Colon (tissue), 2 donors: Measurements from ENCODE around the gene ZNF423.

Experiments used
- FAIRE-seq: peaks from 2 replicates; lab custom pipeline; 2012; peaks lifted over from hg19 to GRCh38; lab: Jason Lieb, UNC
- donor health status: control.
- donor health status: control.

The ZNF423 gene

DNA sequence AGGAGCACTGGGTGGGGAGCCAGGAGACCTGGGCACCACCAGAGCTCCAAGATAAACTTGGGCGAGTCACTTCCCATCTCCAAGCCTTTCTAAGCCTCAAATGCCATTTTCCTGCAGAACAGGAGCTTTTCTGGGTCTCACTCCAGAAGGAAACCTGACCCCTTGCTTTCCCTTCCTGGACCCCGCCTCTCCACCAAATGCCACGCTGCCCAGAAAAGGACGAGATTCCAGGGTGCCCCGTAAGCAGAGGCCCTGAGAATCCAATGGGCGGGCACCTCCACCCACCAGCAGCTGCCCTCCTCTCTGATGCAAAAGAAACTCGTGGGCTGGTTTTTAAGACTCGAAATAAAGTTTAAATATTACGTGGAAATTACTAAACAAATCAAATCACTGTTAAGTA is 31.3 kb downstream of the ZNF423 start:
- no peak for FAIRE-seq

DNA sequence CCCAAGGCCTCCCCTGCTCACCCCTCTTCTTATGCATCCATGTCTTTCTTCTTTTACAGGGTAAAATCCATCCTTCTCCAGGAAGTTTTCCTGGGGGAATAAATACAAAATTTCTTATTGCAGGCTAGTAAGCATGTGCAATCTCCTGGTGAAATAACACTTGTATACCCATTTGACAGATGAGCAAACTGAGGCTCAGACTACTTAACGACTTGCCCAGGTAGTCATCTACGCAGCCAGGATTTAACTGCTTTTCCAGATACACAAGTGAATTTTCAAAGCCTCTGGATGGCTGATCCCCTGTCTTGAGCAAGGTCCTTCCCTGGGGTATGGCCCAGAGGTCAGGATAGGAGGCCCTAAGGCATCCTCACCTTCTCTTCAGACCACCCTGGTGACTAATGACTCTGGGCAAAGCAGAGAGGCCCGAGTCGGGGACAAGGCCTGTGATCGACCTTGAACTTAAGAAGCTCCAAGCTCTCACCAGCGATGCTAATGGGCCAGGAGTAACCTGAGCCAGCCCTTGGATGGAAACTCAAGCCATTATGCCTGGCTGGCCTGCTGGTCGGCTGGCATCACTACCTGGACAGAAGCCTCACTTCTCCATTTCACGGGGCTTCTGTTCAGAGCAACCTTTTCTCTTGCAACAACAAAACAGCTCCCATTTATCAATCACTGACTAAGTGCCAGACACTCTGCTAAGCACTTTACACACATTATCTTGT is 33.1 kb downstream of the ZNF423 start:
- FAIRE-seq, result no peak

DNA sequence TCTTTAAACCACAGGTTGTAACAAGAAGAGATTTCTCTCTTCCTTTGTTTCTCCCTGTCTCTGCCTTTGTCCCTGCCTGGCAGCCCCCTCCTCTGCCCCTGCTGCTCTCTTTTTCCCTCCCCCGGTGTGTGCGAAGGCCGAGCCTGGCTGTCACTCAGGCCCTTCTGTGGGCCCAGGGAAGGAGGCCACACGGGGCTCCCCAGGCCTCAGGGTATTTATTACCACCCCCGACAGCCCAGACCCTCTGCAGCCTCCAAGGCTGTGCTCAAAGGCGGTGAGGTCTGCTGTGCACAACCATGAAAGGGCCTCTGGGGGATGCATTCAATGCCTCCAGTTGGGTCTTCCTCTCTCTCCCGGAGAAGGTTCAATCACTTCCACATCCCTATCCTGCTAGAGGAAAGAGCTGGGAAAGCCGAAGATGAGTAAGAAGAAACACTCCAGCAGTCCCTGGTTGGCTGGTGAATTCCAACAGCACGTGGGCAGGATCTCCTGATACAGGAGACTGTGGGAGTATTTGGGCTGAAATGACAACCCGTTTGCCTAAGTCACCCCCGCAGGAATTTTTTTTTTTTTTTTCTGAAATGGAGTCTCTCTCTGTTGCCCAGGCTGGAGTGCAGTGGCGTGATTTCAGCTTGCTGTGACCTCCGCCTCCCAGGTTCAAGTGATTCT is 34.2 kb downstream of the ZNF423 start:
- FAIRE-seq, result no peak

DNA sequence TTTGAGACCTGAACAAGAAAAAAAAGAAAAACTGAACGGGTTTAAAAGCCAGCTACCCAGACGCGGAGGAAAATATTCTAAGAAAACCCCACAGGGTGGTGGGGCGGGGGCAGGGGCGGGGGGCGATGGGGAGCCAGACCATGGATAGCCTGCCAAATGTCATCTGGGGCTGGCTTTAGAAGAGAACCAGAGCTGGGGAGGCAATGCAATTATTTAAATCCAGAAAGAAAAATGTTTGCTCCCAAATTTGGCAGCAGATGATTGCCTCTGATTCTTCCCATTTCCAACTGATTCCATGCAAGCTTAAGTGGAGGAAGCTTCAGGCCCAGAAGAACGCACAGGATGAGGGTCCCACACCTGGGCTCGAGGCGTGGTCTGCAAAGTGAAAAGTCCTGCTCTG is 34.8 kb downstream of the ZNF423 start:
- FAIRE-seq, result no peak

DNA sequence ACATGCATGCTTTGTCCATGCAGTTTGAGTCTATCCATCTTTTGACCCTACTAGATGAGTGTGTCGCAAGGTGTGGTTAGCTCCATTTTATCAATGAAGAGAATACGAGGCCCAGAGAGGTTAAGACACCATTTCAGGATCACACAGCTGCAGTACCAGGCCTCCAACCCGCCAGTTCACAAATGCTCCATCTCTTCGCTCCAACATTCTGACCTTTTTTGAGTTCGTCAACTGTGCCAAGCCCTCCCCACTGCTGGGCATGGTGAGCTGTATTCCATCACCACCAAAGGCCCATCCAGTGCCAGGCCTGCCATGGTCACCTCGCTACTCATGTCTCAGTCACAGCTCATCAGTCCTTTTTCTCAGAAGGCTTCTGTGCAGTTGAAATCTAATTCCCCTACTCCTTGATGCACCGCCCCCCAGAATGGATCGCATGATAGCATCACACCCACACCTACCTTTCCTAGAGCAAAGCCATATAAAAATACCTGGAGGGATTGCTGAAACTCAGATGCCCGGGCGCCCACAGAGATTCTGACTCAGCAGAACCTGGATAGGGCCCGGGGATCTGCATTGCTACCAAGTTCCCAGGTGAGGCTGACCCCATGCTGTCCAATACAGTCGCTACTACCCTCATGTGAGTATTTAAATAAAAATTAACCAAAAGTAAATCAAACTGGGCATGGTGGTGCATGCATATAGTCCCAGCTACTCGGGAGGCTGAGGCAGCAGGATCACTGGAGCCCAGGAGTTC is 38.0 kb downstream of the ZNF423 start:
- FAIRE-seq, result no peak

DNA sequence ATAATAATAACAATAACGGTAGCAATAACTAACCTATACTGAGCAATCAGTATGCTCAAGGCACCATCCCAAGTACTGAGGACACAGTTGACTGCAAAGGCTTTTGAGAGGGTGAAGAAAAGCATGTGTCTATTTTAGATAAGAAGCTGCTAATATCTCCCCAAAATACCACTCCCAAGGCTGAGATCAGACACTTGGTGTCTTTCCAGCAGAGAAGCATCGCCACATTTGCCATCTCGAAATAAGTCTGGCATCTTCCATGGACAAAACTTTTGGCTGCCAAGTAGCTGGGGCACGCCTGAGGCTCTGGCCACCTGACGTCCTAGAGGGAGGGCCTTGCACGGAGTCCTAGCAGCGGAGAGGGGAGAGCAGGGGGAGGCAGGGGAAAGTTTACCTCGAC is 39.0 kb downstream of the ZNF423 start:
- no peak for FAIRE-seq

DNA sequence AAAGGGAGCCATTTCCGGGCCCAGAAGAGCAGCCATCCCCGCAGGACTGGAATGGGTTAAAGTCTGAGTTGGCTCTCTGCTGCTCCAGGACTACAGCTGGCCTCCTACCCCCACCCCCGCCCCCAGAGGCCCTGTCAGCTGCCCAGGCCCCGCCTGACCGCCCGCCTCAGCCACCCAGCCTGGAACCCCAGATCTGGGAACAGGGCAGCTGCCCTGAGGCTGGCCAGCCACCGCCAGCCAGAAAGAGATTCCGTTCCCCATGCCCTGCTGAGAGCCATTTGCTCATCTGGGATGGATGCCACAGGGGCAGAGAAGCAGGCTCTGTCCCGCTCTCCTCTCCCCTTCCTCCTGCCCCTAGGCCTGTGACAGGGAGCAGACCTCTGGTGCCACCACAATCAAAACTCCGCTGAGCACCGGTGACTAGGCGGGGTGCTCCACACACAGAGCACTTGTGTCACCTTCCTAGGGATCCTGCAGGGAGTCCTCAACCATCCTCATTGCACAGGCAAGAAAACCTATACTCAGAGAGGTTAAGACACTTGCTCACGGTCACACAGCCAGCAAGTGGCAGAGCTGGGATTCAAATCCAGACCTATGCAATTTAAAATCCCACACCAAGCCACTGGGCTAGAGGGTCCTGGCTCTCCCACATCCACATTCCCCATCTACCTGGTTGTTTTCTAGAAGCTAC is 44.1 kb downstream of the ZNF423 start:
- FAIRE-seq, result no peak

DNA sequence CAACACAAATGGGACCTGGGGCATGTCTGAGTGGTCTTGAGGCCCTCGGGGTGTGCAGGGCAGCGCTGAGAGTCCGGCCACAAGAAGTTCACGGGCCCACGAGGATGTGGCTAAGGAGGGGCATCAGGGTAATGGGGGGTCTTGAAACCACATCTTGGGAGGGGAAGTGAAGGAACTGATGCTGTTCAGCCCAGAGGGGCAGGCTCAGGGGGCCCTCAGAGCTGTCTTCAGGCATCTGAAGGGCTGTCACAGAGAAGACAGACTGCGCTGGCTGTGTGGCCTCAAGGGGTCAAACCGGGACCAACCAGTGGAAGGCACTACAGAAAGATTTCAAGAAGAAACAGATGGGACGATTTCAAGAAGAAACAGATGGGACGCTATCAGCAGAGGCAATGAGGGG is 45.1 kb downstream of the ZNF423 start:
- FAIRE-seq, result no peak

DNA sequence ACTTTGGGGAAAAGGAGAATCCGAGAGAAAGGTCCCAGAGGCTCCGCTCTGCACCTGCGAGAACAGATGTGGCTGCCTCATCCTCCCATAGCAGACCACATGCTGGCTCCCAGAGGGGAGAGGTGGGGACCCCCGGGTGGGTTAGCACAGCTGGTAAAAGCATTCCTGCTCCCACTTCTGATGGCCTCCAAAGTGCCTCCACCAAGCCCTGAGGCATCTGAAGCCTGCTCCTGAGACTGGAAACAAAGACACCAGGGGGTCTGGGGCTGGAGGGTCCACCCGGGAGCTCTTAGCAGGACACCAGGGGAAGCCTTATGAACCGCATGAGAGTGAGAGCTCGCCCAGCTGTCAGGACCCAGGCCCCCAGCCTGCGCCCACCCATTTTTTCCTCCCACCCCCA is 46.4 kb downstream of the ZNF423 start:
- FAIRE-seq, result no peak

DNA sequence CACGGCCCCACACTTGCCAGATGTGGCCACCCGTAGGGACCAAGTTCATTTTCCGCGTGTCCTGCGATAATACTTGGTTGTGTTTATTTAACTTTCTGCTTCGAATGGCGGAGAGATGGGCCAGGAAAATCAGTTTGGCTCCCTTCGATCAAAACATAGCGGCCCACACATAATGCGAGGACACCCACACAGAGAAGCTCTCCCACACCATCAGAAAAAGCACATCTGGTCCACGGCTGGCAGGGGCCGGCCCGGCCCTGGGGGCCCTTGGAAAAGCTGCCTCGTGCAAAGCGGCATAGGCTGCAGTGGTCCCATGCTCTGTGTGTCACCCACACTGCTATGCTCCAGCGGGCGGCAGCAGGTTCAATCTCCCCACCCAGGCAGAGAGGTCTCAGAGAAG is 46.9 kb downstream of the ZNF423 start:
- FAIRE-seq, result no peak

DNA sequence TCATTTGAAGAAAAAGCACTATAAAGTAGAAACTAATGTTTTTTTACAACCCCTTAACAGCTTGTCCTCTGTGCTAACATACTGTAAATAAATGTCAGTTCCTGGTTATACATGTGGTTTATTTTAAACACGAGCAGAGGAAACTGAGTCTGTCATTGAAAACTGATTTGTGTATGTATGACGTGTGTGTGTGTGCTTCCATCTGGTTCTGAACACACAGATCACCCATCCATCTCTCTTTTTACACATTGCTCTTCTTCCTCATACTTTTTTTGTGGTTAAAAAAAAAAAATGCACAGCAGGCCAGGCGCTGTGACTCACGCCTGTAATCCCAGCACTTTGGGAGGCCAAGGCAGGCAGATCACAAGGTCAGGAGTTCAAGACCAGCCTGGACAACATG is 49.5 kb downstream of the ZNF423 start:
- no peak for FAIRE-seq

DNA sequence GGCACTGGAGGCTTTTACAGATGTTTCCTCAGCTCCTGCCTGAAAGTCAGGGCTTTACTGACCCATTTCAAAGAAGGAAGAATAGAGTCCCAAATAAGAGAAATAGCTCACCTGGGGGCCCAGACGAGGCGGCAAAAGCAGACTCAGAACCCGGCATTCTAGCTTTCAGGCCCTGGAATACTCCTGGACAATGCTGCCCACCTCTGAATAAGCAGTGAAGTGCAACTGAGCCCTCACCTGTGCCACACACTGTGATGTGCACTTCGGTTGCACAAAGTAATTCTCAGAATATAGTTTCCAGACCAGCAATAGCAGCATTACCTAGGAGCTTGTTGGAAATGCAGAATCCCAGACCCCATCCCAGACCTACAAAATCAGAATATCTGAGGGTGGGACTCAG is 54.6 kb downstream of the ZNF423 start:
- no peak for FAIRE-seq

DNA sequence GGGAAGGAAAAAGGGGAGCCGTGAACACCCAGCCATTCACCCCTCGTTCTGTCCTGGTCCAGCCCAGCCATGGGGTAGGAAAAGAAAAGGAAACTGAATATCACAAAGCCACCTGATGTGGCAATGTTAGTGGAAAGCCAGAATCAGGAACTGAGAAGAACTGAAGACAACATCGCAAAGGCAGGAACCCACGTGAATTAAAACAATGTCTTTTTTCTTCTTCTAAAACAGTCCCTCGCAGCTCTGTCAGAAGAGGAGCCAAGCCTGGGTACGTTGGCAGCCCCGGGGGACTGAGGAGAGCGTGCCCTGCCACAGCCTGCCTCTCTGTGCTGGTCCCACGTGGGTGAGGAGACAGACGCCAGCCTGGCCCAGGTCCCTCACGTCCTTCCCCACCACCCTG is 55.0 kb downstream of the ZNF423 start:
- FAIRE-seq, result no peak

DNA sequence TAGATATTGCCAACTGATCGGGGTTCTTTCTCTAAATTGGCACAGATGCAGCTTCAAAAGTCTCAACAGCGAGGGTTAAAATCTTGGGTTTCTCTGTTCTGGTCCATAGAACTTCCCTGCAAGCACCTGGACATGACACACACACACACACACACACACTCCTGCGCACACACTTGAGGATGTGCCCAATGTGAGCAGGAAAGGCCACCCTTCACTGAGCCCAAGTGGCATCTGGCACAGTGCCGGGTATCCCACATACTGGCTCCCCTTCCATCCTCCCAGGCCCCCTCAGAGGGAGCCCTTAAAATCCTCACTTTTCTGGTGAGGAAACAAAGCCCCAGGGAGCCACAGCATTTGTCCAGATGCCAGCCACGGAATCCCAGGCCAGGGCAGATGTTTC is 55.5 kb downstream of the ZNF423 start:
- no peak for FAIRE-seq

DNA sequence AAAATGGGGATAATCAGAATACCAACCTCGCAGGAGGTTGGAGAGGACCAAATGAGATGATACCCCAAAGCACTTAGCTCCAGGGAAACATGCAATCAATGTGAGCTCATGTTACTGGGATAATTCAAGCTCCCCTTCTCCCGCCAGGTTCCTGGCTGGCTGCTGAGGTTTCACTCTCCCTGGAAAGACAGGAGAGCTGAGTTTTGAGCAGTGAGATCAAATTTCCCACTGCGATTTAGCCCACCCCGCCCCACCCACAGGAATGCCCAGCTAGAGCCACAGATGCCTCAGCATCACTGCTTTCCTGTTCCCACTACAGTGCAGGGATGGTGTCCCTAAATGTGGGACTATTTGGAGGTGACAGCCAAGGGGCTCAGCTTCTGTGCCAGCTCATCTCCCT is 56.7 kb downstream of the ZNF423 start:
- FAIRE-seq, result no peak

DNA sequence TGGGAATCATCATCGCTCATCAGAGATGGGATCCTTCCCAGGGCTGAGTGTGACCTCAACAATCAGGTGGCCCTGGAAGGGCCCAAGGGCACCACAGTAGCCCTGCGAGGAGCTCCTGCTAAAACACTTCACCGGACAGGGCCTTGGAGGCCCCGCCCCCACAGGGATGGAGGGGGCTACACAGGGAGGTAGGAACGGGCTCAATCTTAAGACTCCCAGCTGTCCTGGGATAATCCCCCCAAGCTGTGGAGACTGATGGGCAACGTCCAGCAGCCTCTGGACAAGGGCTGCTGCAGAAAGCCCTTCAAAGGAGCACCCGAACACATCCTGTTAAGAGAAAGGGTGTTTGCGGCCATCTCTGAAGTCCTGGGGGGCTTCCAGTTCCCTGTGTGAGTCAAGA is 60.4 kb downstream of the ZNF423 start:
- FAIRE-seq, result no peak

DNA sequence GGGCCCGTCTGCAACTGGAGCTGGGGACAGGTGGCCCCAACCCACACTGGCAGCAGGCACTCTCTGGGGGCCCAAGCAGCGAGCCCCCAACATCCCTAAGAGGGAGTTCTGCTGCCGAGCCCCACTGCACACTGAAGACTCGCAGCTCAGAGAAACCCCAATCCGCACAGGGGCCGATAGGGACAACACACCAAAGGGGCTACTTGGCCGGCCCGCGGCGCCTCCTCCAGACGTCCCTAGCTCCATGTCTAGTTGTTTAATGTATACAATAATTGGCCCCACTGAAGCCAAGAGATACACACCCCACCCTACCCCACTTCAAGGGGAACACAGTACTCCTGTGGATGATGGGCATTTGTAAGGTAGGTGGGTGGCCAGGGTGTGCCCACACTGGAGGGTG is 62.7 kb downstream of the ZNF423 start:
- FAIRE-seq, result no peak

DNA sequence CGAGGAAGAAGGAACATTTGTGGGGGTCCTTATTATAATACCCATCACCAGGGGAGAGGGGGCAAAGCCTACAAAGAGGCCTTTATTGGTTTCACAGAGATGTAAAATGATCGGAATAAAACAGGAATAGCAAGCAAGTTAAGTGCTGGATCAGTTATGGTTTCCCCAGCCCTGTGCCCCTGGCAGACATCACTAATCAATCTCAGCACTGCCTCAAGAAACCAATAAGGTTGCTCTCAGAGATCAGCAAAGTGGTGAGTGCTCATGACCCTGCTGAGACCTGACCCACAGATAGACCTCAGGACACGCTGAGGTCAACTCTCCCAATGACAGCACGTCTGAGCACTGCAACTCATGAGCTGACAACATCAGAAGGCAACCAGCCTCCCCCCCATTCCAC is 66.3 kb downstream of the ZNF423 start:
- no peak for FAIRE-seq

DNA sequence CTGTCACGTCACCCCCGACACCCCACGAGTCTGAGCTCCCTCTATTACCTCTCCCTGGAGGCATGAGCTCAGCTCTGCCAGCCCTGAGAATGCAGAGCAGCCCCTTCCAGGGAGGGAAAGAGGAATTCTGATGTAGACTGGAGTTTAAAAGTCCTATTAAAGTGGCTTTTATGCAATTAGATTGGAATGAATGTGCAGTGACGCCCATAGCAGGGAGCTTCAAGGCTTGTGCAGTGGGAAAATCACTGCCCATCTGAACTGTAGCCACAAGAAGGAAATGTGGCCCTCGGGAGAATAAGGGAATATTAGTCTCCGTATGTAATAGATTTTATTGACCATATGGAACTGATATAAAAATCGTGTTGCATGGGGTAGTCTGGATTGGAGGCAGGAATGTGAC is 66.9 kb downstream of the ZNF423 start:
- no peak for FAIRE-seq

DNA sequence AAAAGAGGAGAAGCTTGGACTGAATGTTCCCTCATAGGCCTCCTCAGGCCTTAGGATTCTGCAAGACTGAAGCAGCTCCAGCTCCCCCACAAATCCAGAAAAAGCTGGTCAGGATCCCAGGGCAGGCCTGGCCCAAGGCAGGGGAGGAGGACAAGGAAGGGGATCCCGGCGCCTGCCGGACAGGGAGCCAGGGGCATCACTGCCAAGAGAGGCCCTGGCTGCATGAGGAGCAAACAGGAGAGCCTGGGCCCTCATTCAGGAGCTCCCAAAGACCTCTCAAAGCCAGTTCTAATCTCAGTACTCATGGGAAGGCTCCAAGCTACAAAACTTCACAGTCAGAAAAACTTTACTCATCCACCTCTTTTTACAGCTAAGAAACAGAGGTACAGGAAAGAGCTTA is 67.3 kb downstream of the ZNF423 start:
- FAIRE-seq, result no peak

DNA sequence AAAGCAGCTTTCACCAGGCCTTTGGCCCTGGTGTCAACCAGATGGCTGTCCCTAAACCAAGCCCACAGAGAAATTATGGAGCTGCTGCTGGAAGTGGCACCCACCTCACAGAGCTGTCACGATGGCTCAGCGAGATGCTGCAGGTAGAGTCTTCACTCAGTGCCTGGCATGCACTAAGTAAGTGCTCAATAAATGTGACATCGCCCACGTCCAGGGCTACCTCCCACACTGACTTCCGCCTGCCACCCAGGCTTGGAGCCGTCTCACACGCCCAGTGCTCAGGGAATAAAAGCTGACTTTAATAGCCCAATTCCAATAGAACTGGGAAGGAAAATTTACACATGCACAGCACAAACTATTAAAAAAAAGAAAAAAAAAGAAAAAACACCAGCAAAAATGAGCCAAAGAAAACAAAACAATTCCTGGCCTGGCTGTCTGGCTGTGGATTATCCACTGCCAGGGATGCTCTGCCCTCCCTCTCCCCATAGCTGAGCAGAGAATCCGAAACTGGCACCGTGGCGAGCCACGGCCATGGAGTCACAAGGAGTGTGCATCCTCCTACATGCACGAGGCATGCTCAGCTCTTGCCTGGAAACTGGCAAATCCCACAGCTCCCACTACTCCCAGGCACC is 68.9 kb downstream of the ZNF423 start:
- no peak for FAIRE-seq

DNA sequence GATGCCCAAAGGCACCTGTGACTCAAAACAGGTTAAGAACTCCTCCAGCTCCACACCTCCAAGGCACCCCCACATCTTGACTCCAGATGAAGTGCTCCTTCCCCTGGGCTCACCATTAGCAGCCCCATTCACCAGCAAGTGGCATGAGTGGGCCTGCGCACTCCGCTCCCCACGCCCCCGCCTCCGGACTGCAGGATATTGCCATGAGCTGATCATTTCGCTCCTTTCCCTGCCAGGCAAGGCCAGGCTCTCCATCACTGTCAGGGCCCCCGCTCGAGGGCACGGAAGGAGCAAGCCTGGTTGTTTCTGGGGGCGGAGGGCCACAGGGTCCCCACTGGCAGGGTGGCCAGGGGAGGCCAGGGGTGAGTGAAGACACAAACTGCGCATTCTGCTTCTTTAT is 69.9 kb downstream of the ZNF423 start:
- FAIRE-seq, result no peak
